CD14-positive monocyte (primary cell): ENCODE measurements around the gene COL4A2. TPM values are rescaled to one million over a fixed set of nuclear protein-coding genes. Genes with fewer than 3 reads are reported as not detected.

Experiments
- DNase-seq, 3 donors: peaks; one replicate each; pipeline ENCODE4 v3.0.0-alpha.2; 2011 to 2022
- H2AFZ ChIP-seq: 2 replicates; pipeline ENCODE4 v1.6.0; 2012; ENCODE audit warnings: mild to moderate bottlenecking, low read depth, low read length, inconsistent platforms; ENCODE audit not compliant: insufficient read depth, poor library complexity, severe bottlenecking
- H3K27ac ChIP-seq, 2 donors: 1 replicate in 1 of 2; 2 replicates in 1 of 2; pipeline ENCODE4 v1.5.1; 2012 to 2013; ENCODE audit warnings: low read length in 2 of 2, control low read depth in 1 of 2, inconsistent platforms in 1 of 2, low read depth in 1 of 2, mild to moderate bottlenecking in 1 of 2
- H3K27me3 ChIP-seq, 2 donors: one replicate each; pipeline versions ENCODE4 v1.6.0 to v1.6.1; 2011 to 2013; ENCODE audit warnings: low read length in 2 of 2; ENCODE audit not compliant: control insufficient read depth in 2 of 2, insufficient read depth in 2 of 2
- H3K36me3 ChIP-seq, 2 donors: replicated peaks in 1 of 2; 1 replicate in 1 of 2; 2 replicates in 1 of 2; pipeline versions ENCODE4 v1.5.1 to v1.6.1; 2012 to 2013; ENCODE audit warnings: low read length in 2 of 2, control low read depth in 1 of 2, inconsistent platforms in 1 of 2, mild to moderate bottlenecking in 1 of 2; ENCODE audit not compliant: insufficient read depth in 2 of 2, control insufficient read depth in 1 of 2
- H3K4me1 ChIP-seq, 2 donors: 1 replicate in 1 of 2; 2 replicates in 1 of 2; pipeline versions ENCODE4 v1.5.1 to v1.6.1; 2012 to 2013; ENCODE audit warnings: low read length in 2 of 2, control low read depth in 1 of 2, inconsistent platforms in 1 of 2, mild to moderate bottlenecking in 1 of 2, moderate library complexity in 1 of 2; ENCODE audit not compliant: insufficient read depth in 2 of 2, control insufficient read depth in 1 of 2
- H3K4me2 ChIP-seq: replicated peaks from 2 replicates; pipeline ENCODE3; 2012; ENCODE audit warnings: low read length, moderate library complexity, mild to moderate bottlenecking; ENCODE audit not compliant: poor library complexity, severe bottlenecking; ENCODE audit errors: extremely low read depth
- H3K4me3 ChIP-seq, 3 experiments: fragments of 200-600 bp in 1 of 3; sonication (generic) in 1 of 3; replicated peaks in 1 of 3; 1 replicate in 2 of 3; 2 replicates in 1 of 3; pipeline ENCODE4 v1.5.1; 2011 to 2013; ENCODE audit warnings: low read length in 3 of 3, mild to moderate bottlenecking in 3 of 3, control low read depth in 2 of 3, low read depth in 2 of 3, inconsistent platforms in 1 of 3, moderate library complexity in 1 of 3
- H3K79me2 ChIP-seq: 2 replicates; pipeline ENCODE4 v1.6.0; 2012; ENCODE audit warnings: mild to moderate bottlenecking, control low read depth, inconsistent platforms, low read length, moderate library complexity; ENCODE audit not compliant: insufficient read depth
- H3K9ac ChIP-seq: 2 replicates; pipeline ENCODE4 v1.6.0; 2017; ENCODE audit warnings: low read length, mild to moderate bottlenecking; ENCODE audit not compliant: insufficient read depth, poor library complexity, severe bottlenecking
- H3K9me3 ChIP-seq, 2 donors: replicated peaks in 1 of 2; 1 replicate in 1 of 2; 2 replicates in 1 of 2; pipeline versions ENCODE4 v1.5.1 to v1.6.1; 2012 to 2013; ENCODE audit warnings: low read length in 2 of 2, control low read depth in 1 of 2; ENCODE audit not compliant: control insufficient read depth in 1 of 2, insufficient read depth in 1 of 2
- H4K20me1 ChIP-seq: 2 replicates; pipeline ENCODE4 v1.6.0; 2012; ENCODE audit warnings: mild to moderate bottlenecking, low read length, control low read depth, moderate library complexity; ENCODE audit not compliant: insufficient read depth
- H3K27ac Mint-ChIP-seq, 7 donors: one replicate each; pipeline ENCODE4 v1.8.0; 2020; ENCODE audit warnings: mild to moderate bottlenecking in 7 of 7, mixed read lengths in 7 of 7, moderate library complexity in 6 of 7, inconsistent platforms in 2 of 7
- H3K27me3 Mint-ChIP-seq, 3 donors: one replicate each; pipeline ENCODE4 v1.8.0; 2021 to 2022; ENCODE audit warnings: low read depth in 3 of 3, mild to moderate bottlenecking in 3 of 3, mixed read lengths in 3 of 3, moderate library complexity in 3 of 3, inconsistent platforms in 1 of 3
- H3K36me3 Mint-ChIP-seq, 2 donors: one replicate each; pipeline ENCODE4 v1.8.0; 2020; ENCODE audit warnings: mixed read lengths in 2 of 2, inconsistent platforms in 1 of 2, mild to moderate bottlenecking in 1 of 2
- H3K4me1 Mint-ChIP-seq: one replicate; pipeline ENCODE4 v1.8.0; 2020; ENCODE audit warnings: mild to moderate bottlenecking, mixed read lengths
- H3K4me3 Mint-ChIP-seq, 2 donors: one replicate each; pipeline ENCODE4 v1.8.0; 2020; ENCODE audit warnings: mild to moderate bottlenecking in 2 of 2, mixed read lengths in 2 of 2, moderate library complexity in 1 of 2
- H3K9me3 Mint-ChIP-seq, 7 donors: one replicate each; pipeline ENCODE4 v1.8.0; 2020 to 2022; ENCODE audit warnings: mixed read lengths in 7 of 7, mild to moderate bottlenecking in 6 of 7, moderate library complexity in 6 of 7, inconsistent platforms in 2 of 7
- CTCF ChIP-seq: fragments of 200-600 bp; IDR thresholded peaks from one replicate; pipeline ENCODE4 v1.8.0; 2022; ENCODE audit warnings: antibody characterized with exemption, mild to moderate bottlenecking
- WGBS: methylation state at CpG from one replicate; pipeline ENCODE4 v1.1.5; 2013; ENCODE audit warnings: missing lambda C conversion rate; ENCODE audit not compliant: insufficient coverage; 5-methylcytosine and 5-hydroxymethylcytosine counted together
- intact Hi-C, 2 donors: fragments of 100-400 bp; cut with micrococcal nuclease; formaldehyde crosslinking; loops; one replicate each; pipeline versions ENCODE4 v1.15.0 to v1.15.1; 2023
- polyA plus RNA-seq, 3 donors: library from polyadenylated mRNA; depleted of rRNA in 1 of 3; unstranded in 2 of 3; stranded (reverse) in 1 of 3; fragments of 300-500 nt in 2 of 3; fragments of >200 nt in 1 of 3; fragmentation: Illumina TruSeq in 2 of 3; gene quantifications; 1 replicate in 2 of 3; 2 replicates in 1 of 3; pipeline ENCODE4 v1.2.3, GENCODE V29; 2012 to 2021

The COL4A2 gene
- polyA plus RNA-seq, 3 donors = not detected

DNA sequence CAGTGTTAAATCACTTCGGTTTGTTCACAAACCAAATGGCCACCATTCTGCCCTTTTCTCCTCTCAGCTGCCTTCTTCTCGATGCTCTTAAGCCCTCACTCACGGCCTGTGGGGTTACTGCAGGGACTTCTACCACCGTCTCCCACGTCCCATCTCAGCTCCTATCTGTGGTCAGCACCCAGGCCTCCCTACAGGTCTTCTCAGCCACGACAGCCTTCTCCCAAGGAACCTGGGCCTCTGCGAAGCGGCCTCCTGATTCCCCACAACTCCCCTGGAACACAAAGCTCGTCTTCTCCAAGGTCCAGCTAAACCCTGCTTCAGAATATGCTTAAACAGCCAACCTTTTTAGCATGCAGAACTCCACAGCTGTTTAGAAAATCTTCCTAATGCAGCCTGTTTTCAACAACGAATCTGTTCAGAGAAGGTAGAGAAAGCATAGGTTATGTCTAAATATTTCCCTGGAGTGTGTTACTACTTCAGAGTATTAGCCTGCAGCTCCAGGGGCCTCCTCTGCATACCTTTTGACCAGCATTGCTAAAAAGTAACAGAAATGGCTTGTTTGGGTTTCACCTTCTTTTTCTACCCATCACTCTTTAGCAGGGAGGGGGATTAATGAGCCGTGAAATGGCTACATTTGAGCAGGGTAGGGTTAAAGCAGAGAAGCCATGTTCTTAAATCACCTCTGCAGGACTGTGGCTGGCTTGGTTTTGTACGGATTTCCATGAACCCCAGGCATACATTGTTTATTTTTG, 104.0 kb downstream of the COL4A2 start:
- intact Hi-C loops = loop anchor here (5.0 to 10.0 kb wide), 4 partner anchors 189 to 1449 kb away; no protein-coding TSS in a partner anchor
- Mint-ChIP-seq H3K4me1 (peaks cover 7% of the 10 kb centered on the region), H3K4me3 (no peak overlapping the region), H3K9me3 (peaks cover 0 to 3% (median 0%) of the 10 kb centered on the region in 7 donors), H3K27ac (no peak overlapping the region), H3K27me3 (peaks cover 25 to 56% (median 29%) of the 10 kb centered on the region in 3 donors), H3K36me3 (no peaks in the 10 kb centered on the region)
- Histone ChIP-seq H4K20me1 (no peaks in the 10 kb centered on the region), H3K9me3 (no peaks in the 10 kb centered on the region), H2AFZ (no peak overlapping the region), H3K4me3 (no peak overlapping the region), H3K27me3 (peaks cover 2 to 38% of the 10 kb centered on the region in 2 donors), H3K4me2 (no peak overlapping the region), H3K27ac (no peak overlapping the region), H3K36me3 (no peaks in the 10 kb centered on the region), H3K9ac (no peak overlapping the region), H3K79me2 (no peaks in the 10 kb centered on the region), H3K4me1 (no peaks in the 10 kb centered on the region)
- DNase-seq = no peak
- 70% methylated on average over 6 of the region's 12 CpGs for WGBS
- no peak for TF ChIP-seq CTCF

DNA sequence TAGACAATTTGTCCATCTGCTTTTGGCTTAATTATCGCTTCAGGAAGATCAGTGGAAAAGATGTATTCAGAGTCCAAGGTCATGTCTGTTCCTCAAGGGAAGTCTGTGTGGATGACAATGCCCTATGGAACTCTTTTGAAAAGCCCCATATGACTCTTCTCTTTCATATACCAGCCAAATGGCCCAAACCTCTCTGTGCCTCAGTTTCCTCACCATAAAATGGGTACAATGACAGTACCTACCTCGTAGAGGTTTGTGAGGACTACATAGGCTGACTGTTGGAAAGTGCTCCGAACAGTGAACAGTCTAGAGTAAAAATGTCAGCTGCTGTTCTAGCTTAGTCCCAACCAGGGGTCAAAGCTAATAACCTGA, 104.6 kb downstream of the COL4A2 start:
- no peaks in the 10 kb centered on the region for H3K4me1 ChIP-seq
- intact Hi-C loops = loop anchor here (2.0 to 10.0 kb wide), 5 partner anchors 189 to 1449 kb away; no protein-coding TSS in a partner anchor
- H3K27me3 Mint-ChIP-seq = peaks cover 27 to 56% (median 31%) of the 10 kb centered on the region in 3 donors
- no peak overlapping the region for H3K9ac ChIP-seq
- no peaks in the 10 kb centered on the region for H3K79me2 ChIP-seq
- no peak overlapping the region for H2AFZ ChIP-seq
- no peaks in the 10 kb centered on the region for H3K36me3 Mint-ChIP-seq
- H3K36me3 ChIP-seq = no peaks in the 10 kb centered on the region
- H3K27ac Mint-ChIP-seq = no peak overlapping the region
- no peaks in the 10 kb centered on the region for H4K20me1 ChIP-seq
- TF ChIP-seq CTCF = no peak
- no peak overlapping the region for H3K4me3 Mint-ChIP-seq
- peaks cover 2 to 38% of the 10 kb centered on the region in 2 donors for H3K27me3 ChIP-seq
- no peaks in the 10 kb centered on the region for H3K9me3 ChIP-seq
- no peak overlapping the region for H3K4me2 ChIP-seq
- no CpG with 5 or more reads among the region's 3 CpGs for WGBS
- H3K4me1 Mint-ChIP-seq = peaks cover 7% of the 10 kb centered on the region
- DNase-seq = no peak
- H3K4me3 ChIP-seq = no peak overlapping the region
- H3K9me3 Mint-ChIP-seq = peaks cover 0 to 3% (median 0%) of the 10 kb centered on the region in 7 donors
- H3K27ac ChIP-seq = no peak overlapping the region
